BE2C (cell line): Measurements from ENCODE around the gene MCHR1.
"Not testable (repeated sequence)": the region's sequence is repeated elsewhere in the genome, so short reads cannot be mapped to it uniquely, and the experiment has no call there.

Source experiments
- DNase-seq: peaks from one replicate; pipeline ENCODE4 v3.0.0-alpha.2; 2020
- H3K27me3 ChIP-seq: fragments of 250-450 bp; sonication (Bioruptor Pico); 2 replicates; pipeline ENCODE4 v1.5.1; 2020; ENCODE audit warnings: mild to moderate bottlenecking
- H3K36me3 ChIP-seq: fragments of 250-450 bp; sonication (Bioruptor Pico); 2 replicates; pipeline ENCODE4 v1.5.1; 2020; ENCODE audit warnings: mild to moderate bottlenecking
- H3K4me1 ChIP-seq: fragments of 250-450 bp; sonication (Bioruptor Pico); 2 replicates; pipeline ENCODE4 v1.5.1; 2020
- H3K4me3 ChIP-seq: 2 replicates; pipeline ENCODE4 v1.5.1; 2011; ENCODE audit warnings: low read depth, low read length
- H3K9me3 ChIP-seq: fragments of 250-450 bp; sonication (Bioruptor Pico); 2 replicates; pipeline ENCODE4 v1.5.1; 2020
- CTCF ChIP-seq: IDR thresholded peaks from 2 replicates; pipeline ENCODE4 v1.5.1; 2012; ENCODE audit warnings: mild to moderate bottlenecking, low read depth, low read length

Gene MCHR1

GRCh38 chr22:40654522-40655167, 24.6 kb upstream of the MCHR1 start:
- H3K36me3 ChIP-seq = no peaks in the 10 kb centered on the region
- TF ChIP-seq CTCF = peak; percentile 34
- peak overlapping the region; percentile 34; the same call in 1 of the 2 replicates for H3K4me3 ChIP-seq
- H3K4me1 ChIP-seq = peaks cover 15% of the 10 kb centered on the region
- DNase-seq = peak; percentile 74
- H3K27me3 ChIP-seq = no peaks in the 10 kb centered on the region
- no peaks in the 10 kb centered on the region for H3K9me3 ChIP-seq

DNA sequence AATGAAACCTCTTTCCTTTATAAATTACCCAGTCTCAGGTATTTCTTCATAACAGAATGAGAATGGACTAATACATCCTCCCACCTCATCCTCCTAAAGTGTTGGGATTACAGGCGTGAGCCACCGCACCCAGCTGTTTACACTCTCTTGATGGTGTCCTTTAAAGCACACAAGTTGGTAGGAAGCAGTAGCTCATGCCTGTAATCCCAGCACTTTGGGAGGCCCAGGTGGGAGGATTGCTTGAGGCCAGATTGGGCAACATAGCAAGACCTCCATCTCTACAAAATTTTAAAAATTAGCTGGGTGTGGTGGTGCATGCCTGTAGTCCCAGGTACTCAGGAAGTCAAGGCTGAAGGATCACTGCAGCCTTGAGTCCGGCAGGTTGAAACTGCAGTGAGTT, 23.3 kb upstream of the MCHR1 start:
- not testable (repeated sequence) for H3K9me3 ChIP-seq, H3K4me3 ChIP-seq, DNase-seq, H3K36me3 ChIP-seq, H3K27me3 ChIP-seq
- peaks cover 17% of the 10 kb centered on the region for H3K4me1 ChIP-seq

- H3K9me3 ChIP-seq, H3K4me3 ChIP-seq, H3K27me3 ChIP-seq, DNase-seq, H3K36me3 ChIP-seq: not testable (repeated sequence)
- peaks cover 20% of the 10 kb centered on the region for H3K4me1 ChIP-seq
These were observed 22.6 kb upstream of the MCHR1 start for GRCh38 chr22:40656651-40657050.

DNA sequence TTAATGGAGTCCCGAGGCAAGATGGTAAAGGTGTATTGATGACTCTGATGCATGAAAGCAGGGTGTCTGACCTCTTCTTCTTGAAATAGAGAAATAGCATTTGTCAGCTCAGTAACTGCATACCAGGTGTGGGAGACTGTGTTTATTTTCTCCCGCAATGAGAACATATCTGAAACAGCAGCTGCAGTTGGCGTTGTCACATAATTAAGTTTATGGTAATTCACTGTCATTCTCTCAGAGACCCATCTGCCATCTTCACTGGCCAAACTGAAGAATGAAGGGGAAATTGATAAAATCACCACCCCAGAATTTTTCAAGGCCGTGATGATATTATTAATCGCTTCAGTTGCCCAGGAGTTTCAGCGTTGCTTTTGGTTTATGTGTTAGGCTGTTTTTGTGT, 20.1 kb upstream of the MCHR1 start:
- no peak overlapping the region for H3K4me3 ChIP-seq
- no peak for TF ChIP-seq CTCF
- DNase-seq = no peak

DNA sequence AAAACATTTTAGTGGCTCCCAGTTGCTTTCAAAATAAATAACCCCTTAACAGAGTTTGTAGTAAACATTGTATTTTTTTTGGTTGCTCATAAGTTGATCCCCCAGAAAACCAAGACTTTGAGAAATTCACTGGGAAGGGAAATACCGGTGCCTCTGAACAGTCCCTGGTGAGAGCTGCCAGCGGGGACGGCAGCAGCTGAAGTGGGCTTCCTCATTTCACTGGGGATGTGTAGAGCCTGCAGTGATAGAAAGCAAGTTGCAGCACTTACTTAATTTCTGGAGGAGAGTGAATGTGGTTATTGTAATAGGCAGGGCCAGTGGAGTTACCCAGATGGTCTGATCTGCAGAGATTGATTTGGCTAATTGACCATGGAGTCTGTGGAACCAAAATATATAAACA, 18.6 kb upstream of the MCHR1 start:
- H3K27me3 ChIP-seq = no peaks in the 10 kb centered on the region
- H3K4me3 ChIP-seq = no peak overlapping the region
- H3K9me3 ChIP-seq = no peaks in the 10 kb centered on the region
- DNase-seq = no peak
- TF ChIP-seq CTCF = no peak
- no peaks in the 10 kb centered on the region for H3K36me3 ChIP-seq
- H3K4me1 ChIP-seq = peaks cover 5% of the 10 kb centered on the region

More for the DNA sequence above, 20.1 kb upstream of the MCHR1 start:
- peaks cover 15% of the 10 kb centered on the region for H3K4me1 ChIP-seq
- no peaks in the 10 kb centered on the region for H3K27me3 ChIP-seq
- no peaks in the 10 kb centered on the region for H3K36me3 ChIP-seq
- no peaks in the 10 kb centered on the region for H3K9me3 ChIP-seq

DNA sequence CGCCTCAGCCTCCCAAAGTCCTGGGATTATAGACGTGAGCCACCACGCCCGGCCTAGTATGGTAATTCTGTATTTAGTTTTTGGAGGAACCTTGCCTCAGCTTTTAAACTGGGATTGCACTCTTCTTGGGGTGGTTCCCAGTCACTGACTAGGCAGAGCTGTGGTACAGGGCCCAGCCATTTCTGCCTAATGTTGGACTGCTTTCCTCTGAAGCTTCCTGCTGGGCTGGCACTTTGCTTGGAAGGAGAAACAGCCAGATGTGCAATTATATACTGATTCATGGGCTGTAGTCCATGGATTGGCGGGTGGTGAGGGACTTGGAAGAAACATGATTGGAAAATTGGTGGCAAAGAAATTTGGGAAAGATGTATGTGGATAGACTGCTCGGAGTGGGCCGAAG, 17.6 kb upstream of the MCHR1 start:
- Histone ChIP-seq H3K4me1 (peaks cover 5% of the 10 kb centered on the region), H3K4me3 (no peak overlapping the region), H3K9me3 (no peaks in the 10 kb centered on the region), H3K27me3 (no peaks in the 10 kb centered on the region), H3K36me3 (no peaks in the 10 kb centered on the region)
- TF ChIP-seq CTCF = no peak
- DNase-seq = no peak

DNA sequence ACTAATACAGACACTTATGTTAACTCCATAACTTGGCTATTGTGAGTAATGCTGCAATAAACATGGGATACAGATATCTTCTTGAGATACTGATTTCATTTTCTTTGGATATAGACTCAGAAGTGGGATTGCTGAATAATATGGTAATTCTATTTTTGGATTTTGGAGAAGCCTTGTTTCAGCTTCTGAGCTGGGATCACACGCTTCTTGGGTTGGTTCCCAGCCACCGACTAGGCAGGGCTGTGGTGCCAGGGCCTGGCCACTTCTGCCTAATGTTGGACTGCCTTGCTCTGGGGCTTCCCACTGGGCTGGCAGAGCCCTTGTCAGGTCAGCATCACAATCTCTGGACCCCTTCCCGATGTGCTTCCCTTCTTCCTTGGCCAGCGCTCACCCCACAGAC, 14.0 kb upstream of the MCHR1 start:
- no peaks in the 10 kb centered on the region for H3K36me3 ChIP-seq
- H3K4me1 ChIP-seq = peaks cover 5% of the 10 kb centered on the region
- H3K27me3 ChIP-seq = no peaks in the 10 kb centered on the region
- H3K4me3 ChIP-seq = no peak overlapping the region
- TF ChIP-seq CTCF = no peak
- no peak for DNase-seq
- no peaks in the 10 kb centered on the region for H3K9me3 ChIP-seq
